ENCODE data around the gene ZDHHC19. TPM values are rescaled to one million over a fixed set of nuclear protein-coding genes. Genes with fewer than 3 reads are reported as not detected.
"Not testable (repeated sequence)": the region's sequence is repeated elsewhere in the genome, so short reads cannot be mapped to it uniquely, and the experiment has no call there.

Gene ZDHHC19
- total and polyA plus RNA-seq, 12 donors = 0.19 to 1.3 (median 0.77) TPM; not detected in 9

GRCh38 chr3:196189566-196190347 lies 21.4 kb downstream of the ZDHHC19 start:
- Histone ChIP-seq H3K4me3 (no peak overlapping the region), H3K36me3 (no peaks in the 10 kb centered on the region), H3K27ac (no peak overlapping the region), H3K4me1 (peaks cover 2 to 51% (median 22%) of the 10 kb centered on the region in 9 donors), H3K27me3 (no peaks in the 10 kb centered on the region), H3K9me3 (no peaks in the 10 kb centered on the region)
- no peak for ATAC-seq
- TF ChIP-seq, protein P1, sequence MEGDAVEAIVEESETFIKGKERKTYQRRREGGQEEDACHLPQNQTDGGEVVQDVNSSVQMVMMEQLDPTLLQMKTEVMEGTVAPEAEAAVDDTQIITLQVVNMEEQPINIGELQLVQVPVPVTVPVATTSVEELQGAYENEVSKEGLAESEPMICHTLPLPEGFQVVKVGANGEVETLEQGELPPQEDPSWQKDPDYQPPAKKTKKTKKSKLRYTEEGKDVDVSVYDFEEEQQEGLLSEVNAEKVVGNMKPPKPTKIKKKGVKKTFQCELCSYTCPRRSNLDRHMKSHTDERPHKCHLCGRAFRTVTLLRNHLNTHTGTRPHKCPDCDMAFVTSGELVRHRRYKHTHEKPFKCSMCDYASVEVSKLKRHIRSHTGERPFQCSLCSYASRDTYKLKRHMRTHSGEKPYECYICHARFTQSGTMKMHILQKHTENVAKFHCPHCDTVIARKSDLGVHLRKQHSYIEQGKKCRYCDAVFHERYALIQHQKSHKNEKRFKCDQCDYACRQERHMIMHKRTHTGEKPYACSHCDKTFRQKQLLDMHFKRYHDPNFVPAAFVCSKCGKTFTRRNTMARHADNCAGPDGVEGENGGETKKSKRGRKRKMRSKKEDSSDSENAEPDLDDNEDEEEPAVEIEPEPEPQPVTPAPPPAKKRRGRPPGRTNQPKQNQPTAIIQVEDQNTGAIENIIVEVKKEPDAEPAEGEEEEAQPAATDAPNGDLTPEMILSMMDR (IDR thresholded peaks at IDR 0.05) = no peak
- intact Hi-C loops (cut with DNase I) = no loop called here
- 85 to 92% methylated on average over 16 of the region's 16 CpGs for WGBS, 2 donors
- DNase-seq = peak in 1 of 2 donors; percentile 7

- WGBS, 2 donors = 31 to 38% methylated on average over 31 of the region's 31 CpGs
- Histone ChIP-seq H3K36me3 (no peaks in the 10 kb centered on the region), H3K4me3 (peak overlapping the region in 3 of 10 donors; percentile 1 to 15 (median 2)), H3K27ac (peak overlapping the region in 3 of 10 donors; percentile 33 to 74 (median 69)), H3K4me1 (peaks cover 0 to 23% (median 7%) of the 10 kb centered on the region in 9 donors), H3K9me3 (no peaks in the 10 kb centered on the region), H3K27me3 (no peaks in the 10 kb centered on the region)
- DNase-seq (no peak), ATAC-seq (peak in 6 of 8 donors; percentile 28 to 72 (median 56))
- intact Hi-C loops (cut with DNase I) = no loop called here
- TF ChIP-seq, protein P1 (IDR thresholded peaks at IDR 0.05) = no peak
Measured at GRCh38 chr3:196186651-196187573, 24.3 kb downstream of the ZDHHC19 start.

GRCh38 chr3:196184881-196185280 lies 26.3 kb downstream of the ZDHHC19 start:
- intact Hi-C loops (cut with DNase I) = no loop called here
- Histone ChIP-seq H3K4me3 (no peak overlapping the region), H3K27me3 (no peaks in the 10 kb centered on the region), H3K36me3 (no peaks in the 10 kb centered on the region), H3K27ac (no peak overlapping the region), H3K9me3 (no peaks in the 10 kb centered on the region), H3K4me1 (peaks cover 0 to 26% (median 7%) of the 10 kb centered on the region in 9 donors)
- no peak for ATAC-seq
- 93 to 95% methylated on average over 15 of the region's 15 CpGs for WGBS, 2 donors
- DNase-seq = no peak
- TF ChIP-seq, protein P1 (IDR thresholded peaks at IDR 0.05) = no peak

DNA sequence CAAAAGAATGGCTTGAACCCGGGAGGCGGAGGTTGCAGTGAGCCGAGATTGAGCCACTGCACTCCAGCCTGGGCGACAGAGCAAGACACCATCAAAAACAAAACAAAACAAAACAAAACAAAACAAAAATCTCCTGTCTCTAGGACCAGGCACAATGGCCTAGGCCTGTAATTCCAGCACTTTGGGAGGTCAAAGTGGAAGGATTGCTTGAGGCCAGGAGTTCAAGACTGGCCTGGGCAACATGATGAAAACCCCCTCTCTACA lies 27.1 kb downstream of the ZDHHC19 start:
- intact Hi-C loops (cut with DNase I); H3K4me3 ChIP-seq; DNase-seq; H3K27ac ChIP-seq; H3K27me3 ChIP-seq; ATAC-seq; H3K36me3 ChIP-seq; H3K9me3 ChIP-seq: not testable (repeated sequence)
- WGBS, 2 donors = 86 to 95% methylated on average over 4 of the region's 4 CpGs
- peaks cover 0 to 34% (median 7%) of the 10 kb centered on the region in 9 donors for H3K4me1 ChIP-seq
